GM19025 (cell line): Measurements from ENCODE around the gene DSG2.
"Not testable (repeated sequence)": the region's sequence is repeated elsewhere in the genome, so short reads cannot be mapped to it uniquely, and the experiment has no call there.

Experiments
- ATAC-seq: cut with Tn5 transposase; IDR thresholded peaks from one replicate; pipeline ENCODE4 v1.9.1; 2021; ENCODE audit warnings: mild to moderate bottlenecking, low read depth, moderate library complexity; ENCODE audit not compliant: unreplicated experiment

Gene DSG2

DNA sequence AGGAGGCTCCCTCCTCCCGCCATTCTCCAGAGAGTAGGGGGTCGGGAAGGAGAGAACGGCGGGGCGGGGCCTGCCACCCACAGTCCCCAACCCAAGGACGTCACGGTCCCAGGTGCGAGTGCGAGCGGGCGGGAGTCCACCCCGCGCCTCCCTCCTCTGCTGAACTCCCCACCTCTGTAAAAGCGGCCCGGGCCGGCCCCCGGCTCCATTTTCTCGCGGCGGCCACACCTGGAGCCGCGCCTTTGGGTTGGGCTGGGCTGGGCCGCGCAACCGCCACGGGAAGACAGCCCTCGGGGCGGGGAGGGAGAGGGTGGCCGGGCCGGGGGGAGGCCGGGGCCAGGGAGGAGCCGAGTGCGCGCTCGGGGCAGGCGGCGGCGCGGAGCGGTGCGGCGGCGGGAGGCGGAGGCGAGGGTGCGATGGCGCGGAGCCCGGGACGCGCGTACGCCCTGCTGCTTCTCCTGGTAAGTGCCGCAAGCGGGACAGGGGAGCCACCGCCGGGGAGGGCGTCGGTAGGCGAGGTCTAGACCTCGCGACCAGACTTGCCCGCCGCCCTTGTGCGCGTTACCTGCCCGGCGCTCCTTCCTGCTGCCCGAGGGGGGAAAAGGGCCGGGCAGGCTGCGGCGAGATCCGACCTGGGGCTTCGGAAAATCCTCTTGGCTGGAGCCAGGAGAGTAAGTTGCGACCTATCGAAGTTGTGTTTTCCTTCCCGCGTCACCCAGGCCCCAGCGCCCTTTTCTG is at the start of gene DSG2:
Gene DSG2, plus strand, starts transcription at position 342 of the 738 bp plus-strand sequence. Its CDS starts 75 bp downstream, at position 417.
- peak; percentile 39 for ATAC-seq

DNA sequence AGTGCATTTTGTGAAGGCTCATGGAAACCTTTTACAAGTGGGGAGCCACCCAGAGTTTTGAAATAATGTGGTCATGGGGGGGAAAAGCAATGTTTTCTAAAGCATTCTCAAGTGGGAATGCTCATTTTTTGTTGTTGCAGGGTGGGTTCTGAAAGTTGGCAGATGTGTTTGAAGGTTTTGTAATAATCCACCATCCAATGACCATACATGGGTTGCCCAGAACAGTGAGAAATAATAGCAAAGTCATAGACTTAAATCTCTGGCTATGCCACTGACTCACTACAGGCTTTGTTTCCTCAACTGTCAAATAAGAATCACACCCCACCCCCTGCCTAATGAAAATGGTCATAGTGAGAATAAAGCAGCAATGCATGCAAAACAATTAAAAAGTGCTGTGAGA is 47.6 kb upstream of the DSG2 start:
- no peak for ATAC-seq

DNA sequence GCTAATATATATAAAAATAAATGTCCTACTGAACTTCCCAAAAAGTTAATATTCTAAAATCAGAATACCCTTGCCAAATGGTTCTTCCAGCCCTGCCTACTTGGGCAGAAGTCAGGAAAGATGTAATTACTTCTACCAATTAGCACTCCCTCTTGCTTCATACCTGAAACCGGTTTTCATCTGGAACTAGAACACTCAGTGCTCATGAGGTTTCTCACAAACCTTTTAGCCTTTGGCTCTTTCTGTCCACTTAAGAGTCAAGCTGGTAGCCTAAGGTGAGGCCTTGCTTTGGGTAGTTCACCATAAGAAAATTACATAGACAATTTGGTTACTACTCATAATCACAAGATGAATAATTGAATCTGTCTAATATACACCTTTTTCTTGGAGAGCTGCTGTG is 46.4 kb upstream of the DSG2 start:
- no peak for ATAC-seq

DNA sequence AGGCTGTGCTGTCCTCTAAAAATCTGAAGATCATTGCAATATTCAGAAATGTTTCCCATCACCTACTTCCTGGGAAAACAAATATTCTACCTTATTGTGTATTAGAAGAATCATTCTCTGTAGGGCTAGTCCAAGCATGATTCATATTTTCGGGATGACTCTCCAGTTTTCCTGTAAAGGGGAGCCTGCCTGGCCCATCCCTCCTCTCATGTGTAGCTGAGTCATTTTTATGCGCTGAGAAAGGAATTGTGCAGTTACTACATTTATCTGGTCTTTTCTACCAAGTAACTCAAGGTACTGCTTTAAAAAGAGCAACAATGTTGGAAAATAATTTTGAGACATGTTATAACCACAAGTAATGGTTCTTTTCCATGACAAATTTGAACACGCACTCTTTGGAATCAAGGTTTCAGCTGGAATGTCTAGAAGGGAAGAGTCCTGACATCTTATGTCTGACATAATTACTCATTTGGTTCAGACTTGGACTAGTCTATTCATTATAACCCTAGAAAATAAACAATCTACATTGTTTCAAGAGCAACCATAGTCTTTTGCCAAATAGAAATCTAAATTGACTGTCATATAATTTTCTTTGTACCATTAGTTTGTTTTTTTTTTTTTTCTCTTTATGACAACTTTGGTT is 43.8 kb upstream of the DSG2 start:
- ATAC-seq: no peak

- no peak for ATAC-seq
Measured at GRCh38 chr18:31469629-31470028, 28.3 kb upstream of the DSG2 start.

- no peak for ATAC-seq
Measured at GRCh38 chr18:31478688-31479087, 19.3 kb upstream of the DSG2 start.

- ATAC-seq: no peak
Measured at GRCh38 chr18:31482051-31482450, 15.9 kb upstream of the DSG2 start.

DNA sequence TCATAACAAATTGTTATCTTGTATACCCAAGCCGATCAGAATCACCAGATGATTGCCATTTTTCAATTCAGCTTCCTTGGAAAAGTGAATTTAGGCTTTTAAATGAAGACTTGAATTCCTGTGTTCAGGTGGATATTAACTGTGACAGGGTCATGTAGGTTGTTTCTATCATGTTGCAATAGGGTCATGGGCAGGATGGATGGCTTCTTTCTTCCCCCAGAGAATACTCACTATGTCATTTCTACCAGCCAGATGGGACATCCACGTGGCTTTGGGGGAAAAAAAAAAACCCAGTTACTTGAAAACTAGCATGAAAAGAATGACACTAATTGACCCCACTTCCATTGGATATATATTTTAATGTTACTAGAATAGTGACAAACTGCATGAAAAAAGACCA is 14.6 kb upstream of the DSG2 start:
- no peak for ATAC-seq

- ATAC-seq: no peak
Measured at GRCh38 chr18:31484461-31484860, 13.5 kb upstream of the DSG2 start.

DNA sequence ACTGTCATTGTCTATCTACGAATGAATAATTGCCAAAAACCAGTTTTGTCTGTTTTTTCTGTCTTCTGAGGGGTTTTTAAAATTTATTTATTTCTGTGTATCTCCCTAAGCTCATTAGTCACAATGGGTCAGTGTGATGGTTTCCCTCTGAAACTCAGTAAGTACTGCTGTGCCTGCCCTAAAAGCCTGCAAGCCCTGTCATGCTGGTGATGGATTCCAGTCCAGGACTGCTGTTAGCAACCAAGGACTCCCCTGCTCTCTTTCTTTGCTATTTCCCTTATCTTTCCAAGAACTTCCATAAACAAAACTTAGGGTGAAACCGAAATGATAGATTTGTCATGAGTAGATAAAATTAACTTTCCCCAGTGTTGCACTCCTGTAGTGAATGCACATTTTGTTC is 11.8 kb upstream of the DSG2 start:
- ATAC-seq: no peak

- ATAC-seq: no peak
Measured at GRCh38 chr18:31487246-31488015, 10.5 kb upstream of the DSG2 start.

GRCh38 chr18:31489311-31489710 is 8.7 kb upstream of the DSG2 start:
- ATAC-seq: no peak

DNA sequence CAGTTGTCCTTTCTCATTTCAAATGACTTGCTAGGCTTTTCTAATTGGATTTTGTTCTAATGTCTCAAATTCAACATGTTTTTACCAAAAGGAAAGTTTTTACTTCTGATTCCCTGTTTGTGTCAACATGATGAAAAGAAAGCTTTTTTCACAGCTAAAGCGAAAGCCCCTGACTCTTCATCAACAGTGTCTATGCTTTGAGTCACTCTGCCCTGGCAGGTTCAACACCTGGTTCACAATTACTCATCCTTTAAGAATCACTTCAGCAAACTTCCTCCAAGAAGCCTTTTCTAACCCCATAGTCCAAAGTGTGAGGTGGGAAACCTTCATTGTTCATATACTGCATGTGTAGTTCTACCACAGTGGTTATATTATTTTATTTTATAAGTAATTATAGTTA is 7.6 kb upstream of the DSG2 start:
- peak; percentile 69 for ATAC-seq

GRCh38 chr18:31490833-31491232 is 7.1 kb upstream of the DSG2 start:
- ATAC-seq: no peak

DNA sequence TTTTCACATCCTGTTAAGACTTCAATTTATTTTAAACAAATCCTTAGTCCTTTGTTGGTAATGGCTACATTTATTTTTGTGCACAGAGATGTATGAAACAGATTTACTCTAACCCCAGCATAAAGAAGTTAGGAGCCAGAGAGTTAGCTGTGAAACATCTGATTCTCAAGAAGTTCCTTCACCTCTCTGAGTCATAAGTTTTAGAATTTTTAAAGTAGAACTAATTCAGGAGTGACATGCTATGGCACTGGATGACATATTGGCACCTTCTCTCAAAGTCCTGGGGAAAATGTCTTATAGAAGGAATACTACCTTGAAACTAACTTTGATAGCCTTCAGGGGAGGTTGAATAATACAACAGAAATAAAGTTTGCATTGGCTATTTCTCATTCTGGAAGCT is 6.4 kb upstream of the DSG2 start:
- no peak for ATAC-seq

DNA sequence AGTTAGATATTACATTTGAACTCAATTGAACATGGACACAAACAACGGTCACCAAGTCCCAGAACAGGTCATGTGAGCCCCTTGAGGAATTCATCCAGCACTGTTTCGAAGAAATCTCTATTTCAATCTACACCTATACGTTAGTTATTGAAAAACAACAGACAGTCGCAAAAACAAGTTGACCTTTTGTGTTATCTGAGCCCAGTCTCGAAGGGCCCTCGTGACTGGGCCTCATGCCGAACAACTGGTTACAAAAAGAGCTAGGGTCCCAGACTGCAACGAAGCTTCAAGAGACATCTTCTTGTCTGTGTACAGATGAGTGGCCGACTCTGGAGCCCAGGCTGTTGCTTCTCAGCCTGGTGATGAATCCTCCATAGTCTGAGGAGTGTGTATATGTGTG is 5.3 kb upstream of the DSG2 start:
- ATAC-seq: no peak

- no peak for ATAC-seq
Measured at GRCh38 chr18:31493171-31493570, 4.8 kb upstream of the DSG2 start.

GRCh38 chr18:31493941-31494340 is 4.0 kb upstream of the DSG2 start:
- no peak for ATAC-seq

DNA sequence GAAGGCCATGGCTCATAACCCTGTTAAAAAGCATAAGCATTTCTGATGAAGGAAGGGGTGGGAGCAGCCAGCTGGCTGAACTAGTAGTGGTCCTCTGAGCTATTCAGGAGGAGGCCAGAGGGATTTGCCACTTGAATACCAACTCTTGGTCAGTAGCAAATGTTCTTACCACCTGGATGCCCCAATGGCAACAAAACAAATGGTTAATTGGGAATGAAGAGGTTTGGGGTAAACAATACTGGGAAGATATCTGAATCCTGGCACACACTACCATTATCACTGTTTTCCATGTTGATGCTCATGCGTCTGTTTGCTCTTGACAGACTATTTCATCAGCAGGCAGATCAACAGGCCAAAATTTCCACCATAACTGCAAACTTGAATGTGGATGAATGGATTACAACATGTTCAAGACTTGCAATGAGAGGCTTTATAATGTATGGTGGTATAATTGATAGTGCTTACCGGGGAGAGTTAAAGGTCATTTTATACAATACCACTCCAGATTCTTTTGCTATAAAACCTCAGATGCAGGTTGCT is 3.2 kb upstream of the DSG2 start:
- ATAC-seq: not testable (repeated sequence)

- no peak for ATAC-seq
Measured at GRCh38 chr18:31497404-31497835, 557 bp upstream of the DSG2 start.
